Stimulated activated CD8-positive, alpha-beta memory T cell treated with anti-CD3 and anti-CD28 coated beads, Interleukin-15, amount 100 ng/mL, for 24 hours (primary cell): ENCODE results near the gene LDB3.

Experiments
- DNase-seq: peaks from one replicate; pipeline ENCODE4 v3.0.0-alpha.2; 2020; ENCODE audit warnings: low read depth

Gene LDB3

DNA sequence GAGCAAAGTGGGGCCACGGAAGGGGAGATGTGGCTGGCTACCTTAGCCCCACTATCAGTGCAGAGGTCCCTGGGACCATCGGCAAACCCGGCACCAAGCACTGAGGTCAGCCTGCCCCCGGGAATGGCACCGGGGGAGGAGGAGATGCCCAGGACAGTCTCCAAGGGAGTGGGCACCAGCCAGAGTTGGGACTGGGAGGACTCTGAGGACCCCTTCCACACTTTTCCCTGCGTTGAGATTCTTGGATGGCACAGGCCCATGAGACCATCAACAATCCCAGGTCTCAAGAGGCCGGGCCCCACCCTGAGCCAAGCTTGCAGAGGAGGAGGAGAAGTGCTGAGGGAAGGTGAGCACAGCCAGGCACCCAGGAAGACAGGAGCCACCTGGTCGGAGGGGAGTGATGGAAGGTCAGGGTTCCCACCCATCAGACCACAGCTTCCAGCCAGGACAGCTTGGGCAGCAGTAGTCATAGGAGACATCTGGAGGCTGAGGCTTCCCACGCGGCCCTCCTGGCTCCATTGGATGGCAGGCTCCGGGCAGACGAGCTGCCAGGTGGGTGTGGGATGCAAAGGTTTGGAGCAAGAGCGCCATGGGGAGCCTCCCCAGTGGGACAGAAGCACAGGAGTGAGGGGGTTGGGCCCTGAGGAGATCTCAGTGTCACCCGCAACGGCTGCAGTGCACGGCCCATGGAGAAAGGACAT is 16.5 kb upstream of the LDB3 start:
- DNase-seq: no peak

GRCh38 chr10:86652361-86653202 is 15.7 kb upstream of the LDB3 start:
- no peak for DNase-seq

DNA sequence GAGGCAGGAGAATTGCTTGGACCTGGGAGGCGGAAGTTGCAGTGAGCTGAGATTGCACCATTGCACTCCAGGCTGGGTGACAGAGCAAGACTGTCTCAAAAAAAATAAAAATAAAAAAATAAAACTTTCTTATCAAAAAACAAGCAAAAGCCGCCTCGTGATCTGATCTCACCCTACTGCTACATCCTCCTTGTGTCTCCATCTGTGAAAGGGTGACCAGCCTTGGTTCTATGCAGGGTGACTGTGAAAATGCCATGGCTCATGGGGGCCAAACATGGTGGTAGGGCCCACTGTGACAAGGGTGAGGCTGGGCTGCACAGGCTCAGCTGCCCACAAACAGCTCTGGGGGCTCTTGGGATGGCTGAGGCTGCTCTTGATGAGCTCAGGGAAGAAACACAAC is 14.9 kb upstream of the LDB3 start:
- no peak for DNase-seq

- no peak for DNase-seq
Measured at GRCh38 chr10:86653987-86654386, 14.3 kb upstream of the LDB3 start.

- DNase-seq: no peak
Measured at GRCh38 chr10:86654411-86655172, 13.7 kb upstream of the LDB3 start, which contains the start of gene OPN4. TSS of gene OPN4 (plus strand) at chr10:86654547. CDS start at chr10:86654784, 237 bp downstream.

- no peak for DNase-seq
Measured at GRCh38 chr10:86655173-86655540, 13.2 kb upstream of the LDB3 start.

DNA sequence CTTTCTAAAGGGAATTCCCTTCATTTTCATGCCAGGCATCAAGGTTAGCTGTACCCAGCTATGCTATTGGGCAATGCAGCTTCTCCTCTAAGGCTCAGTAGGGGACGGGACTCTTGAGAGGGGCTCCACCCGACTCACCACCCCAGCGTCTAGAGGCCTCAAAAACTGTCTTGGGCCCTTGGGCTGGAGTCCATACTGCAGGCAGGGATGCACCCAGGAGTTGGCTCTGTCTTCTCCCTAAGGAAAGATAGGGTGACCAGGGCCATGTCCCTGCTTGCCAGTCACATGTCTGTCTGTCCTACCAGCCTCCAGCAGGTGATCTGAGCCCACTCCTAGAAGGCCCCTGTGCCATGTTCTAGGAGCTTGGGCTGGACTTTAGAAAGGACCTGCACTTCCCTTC is 12.7 kb upstream of the LDB3 start:
- DNase-seq: no peak

- DNase-seq: no peak
Measured at GRCh38 chr10:86657011-86657395, 11.3 kb upstream of the LDB3 start.

DNA sequence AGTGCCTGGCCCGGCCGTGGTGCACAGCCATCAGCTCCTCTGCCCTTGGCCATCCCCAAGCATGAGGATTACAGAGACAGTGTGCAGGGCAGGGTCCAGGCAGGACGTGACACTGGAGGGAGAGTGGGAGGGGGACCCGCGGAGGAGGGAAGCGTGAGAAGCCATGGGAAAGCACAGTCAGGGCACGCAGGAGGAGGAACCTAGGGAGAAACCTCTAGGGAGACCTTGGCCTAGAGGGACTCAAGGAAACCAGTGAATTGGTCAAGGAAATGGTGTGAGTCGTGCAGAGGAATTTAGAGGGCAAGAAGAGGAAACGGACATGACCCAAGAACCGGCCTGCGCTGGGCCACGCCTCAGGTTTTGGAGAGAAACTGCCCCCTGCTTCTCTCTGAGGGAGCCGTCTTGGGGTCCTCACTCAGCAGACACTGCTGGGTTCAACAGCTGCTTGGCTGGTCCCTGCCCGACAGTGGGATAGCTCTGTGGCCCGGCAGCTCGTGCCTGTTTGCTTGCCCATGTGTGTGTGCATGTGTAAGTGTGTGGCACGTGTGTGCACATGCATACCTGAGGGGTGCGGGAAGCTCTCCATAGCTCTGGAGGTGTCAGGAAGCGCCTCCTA is 10.8 kb upstream of the LDB3 start:
- DNase-seq: no peak

DNA sequence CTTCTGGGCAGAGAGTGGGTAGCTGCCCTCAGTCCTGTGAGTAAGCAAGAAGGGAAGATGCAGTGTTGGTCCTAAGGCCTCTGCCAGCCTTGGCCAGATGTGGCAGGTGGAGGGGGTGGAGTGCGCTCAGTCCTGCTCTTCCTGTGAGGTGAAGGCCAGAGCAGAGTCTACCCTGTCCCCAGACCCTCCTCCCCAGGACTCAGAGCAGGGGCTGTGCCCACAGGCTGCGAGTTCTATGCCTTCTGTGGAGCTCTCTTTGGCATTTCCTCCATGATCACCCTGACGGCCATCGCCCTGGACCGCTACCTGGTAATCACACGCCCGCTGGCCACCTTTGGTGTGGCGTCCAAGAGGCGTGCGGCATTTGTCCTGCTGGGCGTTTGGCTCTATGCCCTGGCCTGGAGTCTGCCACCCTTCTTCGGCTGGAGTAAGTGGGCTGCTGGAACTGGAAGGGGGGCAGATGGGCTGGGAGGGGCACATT is 10.0 kb upstream of the LDB3 start:
- DNase-seq: no peak

GRCh38 chr10:86658751-86659150 is 9.6 kb upstream of the LDB3 start:
- no peak for DNase-seq

DNA sequence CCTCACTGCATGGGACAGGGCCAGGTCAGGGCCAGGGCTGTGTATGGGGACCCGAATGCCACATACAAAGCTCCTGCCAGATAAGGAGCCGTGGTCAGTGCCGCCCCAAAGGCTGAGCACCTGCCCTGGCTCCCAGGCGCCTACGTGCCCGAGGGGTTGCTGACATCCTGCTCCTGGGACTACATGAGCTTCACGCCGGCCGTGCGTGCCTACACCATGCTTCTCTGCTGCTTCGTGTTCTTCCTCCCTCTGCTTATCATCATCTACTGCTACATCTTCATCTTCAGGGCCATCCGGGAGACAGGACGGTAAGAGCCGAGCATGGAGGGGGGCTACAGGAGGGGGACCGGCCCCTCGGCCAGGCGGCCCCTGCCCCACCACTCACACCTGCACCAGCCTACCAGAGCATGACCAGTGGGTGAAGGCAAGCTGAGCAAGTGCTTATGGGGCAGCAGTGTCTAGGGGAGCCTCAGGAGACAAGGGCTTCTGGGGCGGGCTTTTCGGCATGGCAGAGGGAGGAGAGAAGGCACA is 9.1 kb upstream of the LDB3 start:
- DNase-seq: no peak

DNA sequence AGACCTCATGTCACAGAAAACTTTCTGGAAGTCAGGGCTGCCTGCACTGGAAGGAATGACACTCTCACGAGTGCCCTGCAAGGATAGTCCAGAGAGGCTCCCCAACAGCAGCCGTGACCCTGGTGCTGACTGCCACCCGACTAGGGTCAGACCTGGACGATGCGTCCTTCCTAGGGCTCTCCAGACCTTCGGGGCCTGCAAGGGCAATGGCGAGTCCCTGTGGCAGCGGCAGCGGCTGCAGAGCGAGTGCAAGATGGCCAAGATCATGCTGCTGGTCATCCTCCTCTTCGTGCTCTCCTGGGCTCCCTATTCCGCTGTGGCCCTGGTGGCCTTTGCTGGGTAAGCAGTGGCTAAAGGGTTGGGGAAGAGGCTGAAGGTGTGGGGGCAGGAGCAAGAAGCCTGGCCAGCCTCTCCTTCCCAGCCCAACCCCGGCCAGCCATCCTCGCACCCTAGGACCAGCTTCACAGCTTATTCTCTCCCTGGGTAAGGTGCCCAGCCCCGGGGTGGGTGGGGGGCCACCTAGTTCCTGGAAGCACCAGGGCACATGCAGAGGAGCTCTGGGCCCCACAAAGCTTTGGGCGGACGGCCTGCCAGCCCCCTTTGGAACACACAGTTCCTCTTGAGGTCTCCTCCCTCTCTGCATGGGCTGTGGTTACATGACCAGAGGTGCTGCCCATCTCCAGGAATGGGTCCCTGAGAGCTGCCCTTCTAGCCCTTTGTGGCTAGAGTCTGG is 8.4 kb upstream of the LDB3 start:
- DNase-seq: no peak

- no peak for DNase-seq
Measured at GRCh38 chr10:86661161-86662025, 6.9 kb upstream of the LDB3 start.

GRCh38 chr10:86662186-86663045 is 5.9 kb upstream of the LDB3 start:
- DNase-seq: no peak

DNA sequence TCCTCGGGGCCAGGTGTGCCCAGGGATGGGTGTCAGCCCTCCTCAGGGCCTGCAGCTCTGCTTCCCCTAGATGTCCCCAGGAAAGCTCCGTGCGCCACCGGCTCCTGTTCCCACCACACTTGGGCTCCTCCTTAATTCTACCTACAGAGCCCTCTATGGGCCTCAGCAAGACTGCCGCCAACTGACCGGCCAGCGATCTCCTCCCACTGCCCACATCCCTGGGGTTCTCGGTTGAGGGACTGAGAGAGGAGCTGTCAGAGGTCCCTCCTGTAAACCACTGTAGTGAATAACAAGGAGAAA is 5.3 kb upstream of the LDB3 start:
- DNase-seq: no peak

- no peak for DNase-seq
Measured at GRCh38 chr10:86663576-86664339, 4.6 kb upstream of the LDB3 start.

GRCh38 chr10:86664341-86665217 is 3.7 kb upstream of the LDB3 start:
- no peak for DNase-seq
